Trophoblast cell (in vitro differentiated cells and primary cell): ENCODE measurements around the gene CXCL12. TPM values are rescaled to one million over a fixed set of nuclear protein-coding genes. Genes with fewer than 3 reads are reported as not detected.

Source experiments
- DNase-seq, 2 donors: peaks; one replicate each; pipeline ENCODE4 v3.0.0-alpha.2; 2016
- H2AFZ ChIP-seq: 2 replicates; pipeline ENCODE4 v1.6.1; 2013; ENCODE audit warnings: low read length, moderate library complexity, mild to moderate bottlenecking; ENCODE audit not compliant: insufficient read depth, poor library complexity
- H2AK5ac ChIP-seq: 2 replicates; pipeline ENCODE4 v1.6.1; 2013; ENCODE audit warnings: mild to moderate bottlenecking, low read length
- H2BK120ac ChIP-seq: 2 replicates; pipeline ENCODE4 v1.6.1; 2013; ENCODE audit warnings: low read length, mild to moderate bottlenecking, moderate library complexity; ENCODE audit not compliant: insufficient read depth, poor library complexity
- H2BK12ac ChIP-seq: 2 replicates; pipeline ENCODE4 v1.6.1; 2013; ENCODE audit warnings: mild to moderate bottlenecking, low read length, moderate library complexity
- H2BK5ac ChIP-seq: 2 replicates; pipeline ENCODE4 v1.6.1; 2013; ENCODE audit warnings: low read length, low read depth, moderate library complexity, mild to moderate bottlenecking; ENCODE audit not compliant: poor library complexity
- H3K14ac ChIP-seq: 2 replicates; pipeline ENCODE4 v1.6.1; 2013; ENCODE audit warnings: mild to moderate bottlenecking, low read length
- H3K18ac ChIP-seq: 2 replicates; pipeline ENCODE4 v1.6.1; 2013; ENCODE audit warnings: mild to moderate bottlenecking, low read length
- H3K23ac ChIP-seq: 2 replicates; pipeline ENCODE4 v1.6.1; 2013; ENCODE audit warnings: low read length
- H3K27ac ChIP-seq: 2 replicates; pipeline ENCODE4 v1.5.1; 2013; ENCODE audit warnings: low read depth, mild to moderate bottlenecking, inconsistent platforms, low read length, moderate library complexity
- H3K27me3 ChIP-seq: 2 replicates; pipeline ENCODE4 v1.6.1; 2013; ENCODE audit warnings: inconsistent platforms, mild to moderate bottlenecking, low read length, moderate library complexity; ENCODE audit not compliant: insufficient read depth
- H3K36me3 ChIP-seq, 2 experiments: 1 replicate in 1 of 2; 2 replicates in 1 of 2; pipeline ENCODE4 v1.6.1; 2013; ENCODE audit warnings: low read length in 2 of 2, mild to moderate bottlenecking in 2 of 2, moderate library complexity in 1 of 2; ENCODE audit not compliant: insufficient read depth in 2 of 2, control insufficient read depth in 1 of 2
- H3K4ac ChIP-seq: 2 replicates; pipeline ENCODE4 v1.6.1; 2013; ENCODE audit warnings: low read depth, mild to moderate bottlenecking, low read length, moderate library complexity
- H3K4me1 ChIP-seq, 2 experiments: 1 replicate in 1 of 2; 2 replicates in 1 of 2; pipeline ENCODE4 v1.6.1; 2013; ENCODE audit warnings: low read length in 2 of 2, mild to moderate bottlenecking in 2 of 2, moderate library complexity in 1 of 2; ENCODE audit not compliant: insufficient read depth in 2 of 2, control insufficient read depth in 1 of 2
- H3K4me2 ChIP-seq: 2 replicates; pipeline ENCODE4 v1.6.1; 2013; ENCODE audit warnings: inconsistent platforms, mild to moderate bottlenecking, low read length, moderate library complexity
- H3K4me3 ChIP-seq: 2 replicates; pipeline ENCODE4 v1.5.1; 2013; ENCODE audit warnings: mild to moderate bottlenecking, low read depth, low read length, inconsistent platforms
- H3K79me1 ChIP-seq: one replicate; pipeline ENCODE4 v1.6.1; 2013; ENCODE audit warnings: low read length
- H3K79me2 ChIP-seq: 2 replicates; pipeline ENCODE4 v1.6.1; 2013; ENCODE audit warnings: low read length, mild to moderate bottlenecking; ENCODE audit not compliant: control insufficient read depth, insufficient read depth, poor library complexity
- H3K9ac ChIP-seq: 2 replicates; pipeline ENCODE4 v1.6.1; 2013; ENCODE audit warnings: mild to moderate bottlenecking, low read length
- H3K9me3 ChIP-seq: 2 replicates; pipeline ENCODE4 v1.6.1; 2013; ENCODE audit warnings: low read depth, mild to moderate bottlenecking, control low read depth, inconsistent platforms, low read length; ENCODE audit not compliant: insufficient read depth
- H4K12ac ChIP-seq: 2 replicates; pipeline ENCODE4 v1.6.1; 2013; ENCODE audit warnings: low read depth, mild to moderate bottlenecking, low read length, moderate library complexity
- H4K8ac ChIP-seq: 2 replicates; pipeline ENCODE4 v1.6.1; 2013; ENCODE audit warnings: low read depth, mild to moderate bottlenecking, low read length, moderate library complexity
- H4K91ac ChIP-seq: one replicate; pipeline ENCODE4 v1.6.1; 2013; ENCODE audit warnings: low read depth, mild to moderate bottlenecking, low read length, moderate library complexity
- WGBS: extraction: QIAGEN DNeasy Blood & Tissue Kit; methylation state at CpG from one replicate; pipeline ENCODE4 v1.1.7; 2013; ENCODE audit warnings: missing lambda C conversion rate; ENCODE audit not compliant: insufficient read length, insufficient coverage; ENCODE audit errors: extremely low coverage; 5-methylcytosine and 5-hydroxymethylcytosine counted together
- polyA plus RNA-seq: library from polyadenylated mRNA; stranded (reverse); fragments of 200-250 nt; gene quantifications from 2 replicates; pipeline ENCODE4 v1.2.3, GENCODE V29; 2013

CXCL12 gene
- polyA plus RNA-seq: 19.3 and 20.5 TPM in 2 replicates

DNA sequence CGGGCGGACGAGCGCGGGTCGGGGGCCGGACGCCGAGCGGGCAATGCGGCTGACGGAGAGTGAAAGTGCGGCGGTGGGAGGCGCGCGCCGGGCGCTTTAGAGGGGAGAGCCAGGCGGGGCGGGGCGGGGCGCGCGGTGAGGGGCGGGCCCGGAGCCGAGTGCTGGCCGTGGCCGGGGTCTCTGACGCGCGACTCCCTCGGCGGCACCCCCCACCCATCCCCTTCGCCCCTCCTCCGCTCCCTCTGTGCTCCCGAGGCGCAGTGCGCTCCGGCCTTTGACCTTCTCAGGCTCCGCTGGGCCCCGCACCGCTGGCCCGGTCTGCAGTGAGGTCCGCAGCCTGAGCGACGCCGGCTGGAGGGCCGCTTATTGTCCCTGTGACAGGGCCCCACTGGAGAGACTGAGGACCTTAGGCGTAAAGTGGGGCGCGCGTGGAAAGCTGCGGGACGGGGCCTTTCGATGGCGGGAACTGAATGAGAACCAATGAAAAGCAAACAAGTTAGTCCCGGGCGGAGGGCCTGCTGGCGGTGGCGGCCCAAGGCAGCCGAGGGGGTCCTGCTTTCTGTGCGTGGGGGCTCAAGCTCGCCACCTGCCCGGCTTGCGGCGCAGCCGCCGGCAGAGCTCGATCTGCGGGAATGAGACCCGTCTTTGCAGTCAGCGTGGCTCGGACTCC lies at the start of gene CXCL12:
TSS of gene CXCL12 (minus strand) at position 72 of the 670 bp plus-strand sequence. CDS start 92 bp downstream, outside the sequence.
- WGBS: no CpG with 5 or more reads among the region's 75 CpGs

DNA sequence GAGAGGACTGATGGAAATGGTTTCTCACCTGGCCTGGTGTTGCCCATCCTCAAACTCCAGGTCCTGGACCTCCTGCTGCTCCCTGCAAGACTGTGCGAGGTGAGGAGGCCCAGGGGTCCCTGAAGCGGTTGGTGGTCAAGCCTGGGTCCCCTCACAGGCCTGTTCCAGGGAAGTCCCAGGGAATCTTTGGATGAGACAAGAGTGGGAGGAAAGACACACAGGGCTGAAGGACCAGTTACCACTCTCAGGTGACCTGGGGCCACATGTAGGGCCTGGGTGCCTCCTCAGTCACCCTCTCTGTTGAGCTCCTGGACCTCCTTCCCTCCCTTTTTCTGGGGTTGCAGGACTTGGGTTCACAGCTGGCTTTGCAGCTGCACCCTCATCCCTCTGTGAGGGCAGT lies 42.6 kb upstream of the CXCL12 start:
- no peak overlapping the region for H3K27ac ChIP-seq
- no peak overlapping the region for H2AK5ac ChIP-seq
- H3K79me1 ChIP-seq: no peaks in the 10 kb centered on the region
- H3K14ac ChIP-seq: no peak overlapping the region
- H2BK5ac ChIP-seq: no peak overlapping the region
- H3K18ac ChIP-seq: no peak overlapping the region
- H3K9me3 ChIP-seq: peaks cover 6% of the 10 kb centered on the region
- no peaks in the 10 kb centered on the region for H3K4me1 ChIP-seq
- no peak overlapping the region for H3K4me2 ChIP-seq
- no peaks in the 10 kb centered on the region for H3K27me3 ChIP-seq
- H3K4me3 ChIP-seq: no peak overlapping the region
- H3K4ac ChIP-seq: no peak overlapping the region
- no peak overlapping the region for H3K23ac ChIP-seq
- WGBS: no CpG with 5 or more reads among the region's 2 CpGs
- H2AFZ ChIP-seq: no peak overlapping the region
- no peak overlapping the region for H4K12ac ChIP-seq
- no peaks in the 10 kb centered on the region for H3K79me2 ChIP-seq
- no peaks in the 10 kb centered on the region for H3K36me3 ChIP-seq
- DNase-seq: no peak
- H4K91ac ChIP-seq: no peak overlapping the region
- no peak overlapping the region for H2BK120ac ChIP-seq
- no peak overlapping the region for H3K9ac ChIP-seq
- no peak overlapping the region for H4K8ac ChIP-seq
- H2BK12ac ChIP-seq: no peak overlapping the region

More for the DNA sequence above, at the start of gene CXCL12:
- Histone ChIP-seq H3K4ac (no peak within 1 kb of the TSS), H3K27me3 (peaks cover 25% of the 10 kb centered on the region), H3K23ac (no peak within 1 kb of the TSS), H2BK5ac (no peak within 1 kb of the TSS), H2AFZ (no peak within 1 kb of the TSS), H2AK5ac (no peak within 1 kb of the TSS), H3K36me3 (no peaks in the 10 kb centered on the region), H4K12ac (no peak within 1 kb of the TSS), H4K8ac (no peak within 1 kb of the TSS), H3K14ac (no peak within 1 kb of the TSS), H3K18ac (no peak within 1 kb of the TSS), H3K79me1 (no peaks in the 10 kb centered on the region), H3K4me3 (peak within 1 kb of the TSS; percentile 81), H3K27ac (no peak within 1 kb of the TSS), H3K79me2 (peaks cover 2% of the 10 kb centered on the region), H2BK12ac (peak within 1 kb of the TSS; percentile 34), H3K4me2 (peak within 1 kb of the TSS; percentile 86), H3K9ac (peak within 1 kb of the TSS; percentile 59), H3K4me1 (peaks cover 12 to 21% of the 10 kb centered on the region in 2 experiments), H3K9me3 (peaks cover 6% of the 10 kb centered on the region), H2BK120ac (no peak within 1 kb of the TSS), H4K91ac (no peak within 1 kb of the TSS)
- no peak for DNase-seq

GRCh38 chr10:44427037-44427436 lies 42.1 kb upstream of the CXCL12 start:
- no peak overlapping the region for H4K12ac ChIP-seq
- H3K36me3 ChIP-seq: no peaks in the 10 kb centered on the region
- H4K91ac ChIP-seq: no peak overlapping the region
- H4K8ac ChIP-seq: no peak overlapping the region
- H3K4me1 ChIP-seq: no peaks in the 10 kb centered on the region
- no CpG with 5 or more reads among the region's 5 CpGs for WGBS
- no peak overlapping the region for H3K14ac ChIP-seq
- peaks cover 6% of the 10 kb centered on the region for H3K9me3 ChIP-seq
- no peak overlapping the region for H3K4me2 ChIP-seq
- no peak overlapping the region for H3K4ac ChIP-seq
- H3K79me1 ChIP-seq: no peaks in the 10 kb centered on the region
- H2BK120ac ChIP-seq: no peak overlapping the region
- H2BK5ac ChIP-seq: no peak overlapping the region
- H3K4me3 ChIP-seq: no peak overlapping the region
- H3K27ac ChIP-seq: no peak overlapping the region
- H2BK12ac ChIP-seq: no peak overlapping the region
- H3K9ac ChIP-seq: no peak overlapping the region
- no peaks in the 10 kb centered on the region for H3K79me2 ChIP-seq
- no peak overlapping the region for H2AFZ ChIP-seq
- H3K27me3 ChIP-seq: no peaks in the 10 kb centered on the region
- H2AK5ac ChIP-seq: no peak overlapping the region
- DNase-seq: no peak
- H3K23ac ChIP-seq: no peak overlapping the region
- no peak overlapping the region for H3K18ac ChIP-seq

GRCh38 chr10:44426247-44427034 lies 41.5 kb upstream of the CXCL12 start:
- WGBS: no CpG with 5 or more reads among the region's 8 CpGs
- Histone ChIP-seq H3K27ac (no peak overlapping the region), H4K8ac (no peak overlapping the region), H2BK12ac (no peak overlapping the region), H3K14ac (no peak overlapping the region), H3K4me2 (no peak overlapping the region), H3K4me1 (no peaks in the 10 kb centered on the region), H2BK120ac (no peak overlapping the region), H3K23ac (no peak overlapping the region), H2AK5ac (no peak overlapping the region), H4K12ac (no peak overlapping the region), H3K79me2 (no peaks in the 10 kb centered on the region), H3K9me3 (peaks cover 6% of the 10 kb centered on the region), H3K27me3 (no peaks in the 10 kb centered on the region), H2AFZ (no peak overlapping the region), H2BK5ac (no peak overlapping the region), H3K18ac (no peak overlapping the region), H4K91ac (no peak overlapping the region), H3K79me1 (no peaks in the 10 kb centered on the region), H3K4me3 (no peak overlapping the region), H3K4ac (no peak overlapping the region), H3K9ac (no peak overlapping the region), H3K36me3 (no peaks in the 10 kb centered on the region)
- DNase-seq: no peak
